ENCODE results near the gene GCN1. TPM values are rescaled to one million over a fixed set of nuclear protein-coding genes. Genes with fewer than 3 reads are reported as not detected.

GCN1 gene, protein sequence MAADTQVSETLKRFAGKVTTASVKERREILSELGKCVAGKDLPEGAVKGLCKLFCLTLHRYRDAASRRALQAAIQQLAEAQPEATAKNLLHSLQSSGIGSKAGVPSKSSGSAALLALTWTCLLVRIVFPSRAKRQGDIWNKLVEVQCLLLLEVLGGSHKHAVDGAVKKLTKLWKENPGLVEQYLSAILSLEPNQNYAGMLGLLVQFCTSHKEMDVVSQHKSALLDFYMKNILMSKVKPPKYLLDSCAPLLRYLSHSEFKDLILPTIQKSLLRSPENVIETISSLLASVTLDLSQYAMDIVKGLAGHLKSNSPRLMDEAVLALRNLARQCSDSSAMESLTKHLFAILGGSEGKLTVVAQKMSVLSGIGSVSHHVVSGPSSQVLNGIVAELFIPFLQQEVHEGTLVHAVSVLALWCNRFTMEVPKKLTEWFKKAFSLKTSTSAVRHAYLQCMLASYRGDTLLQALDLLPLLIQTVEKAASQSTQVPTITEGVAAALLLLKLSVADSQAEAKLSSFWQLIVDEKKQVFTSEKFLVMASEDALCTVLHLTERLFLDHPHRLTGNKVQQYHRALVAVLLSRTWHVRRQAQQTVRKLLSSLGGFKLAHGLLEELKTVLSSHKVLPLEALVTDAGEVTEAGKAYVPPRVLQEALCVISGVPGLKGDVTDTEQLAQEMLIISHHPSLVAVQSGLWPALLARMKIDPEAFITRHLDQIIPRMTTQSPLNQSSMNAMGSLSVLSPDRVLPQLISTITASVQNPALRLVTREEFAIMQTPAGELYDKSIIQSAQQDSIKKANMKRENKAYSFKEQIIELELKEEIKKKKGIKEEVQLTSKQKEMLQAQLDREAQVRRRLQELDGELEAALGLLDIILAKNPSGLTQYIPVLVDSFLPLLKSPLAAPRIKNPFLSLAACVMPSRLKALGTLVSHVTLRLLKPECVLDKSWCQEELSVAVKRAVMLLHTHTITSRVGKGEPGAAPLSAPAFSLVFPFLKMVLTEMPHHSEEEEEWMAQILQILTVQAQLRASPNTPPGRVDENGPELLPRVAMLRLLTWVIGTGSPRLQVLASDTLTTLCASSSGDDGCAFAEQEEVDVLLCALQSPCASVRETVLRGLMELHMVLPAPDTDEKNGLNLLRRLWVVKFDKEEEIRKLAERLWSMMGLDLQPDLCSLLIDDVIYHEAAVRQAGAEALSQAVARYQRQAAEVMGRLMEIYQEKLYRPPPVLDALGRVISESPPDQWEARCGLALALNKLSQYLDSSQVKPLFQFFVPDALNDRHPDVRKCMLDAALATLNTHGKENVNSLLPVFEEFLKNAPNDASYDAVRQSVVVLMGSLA (N-terminal part only)
- total RNA-seq, result 165 and 176 TPM in 2 replicates

DNA sequence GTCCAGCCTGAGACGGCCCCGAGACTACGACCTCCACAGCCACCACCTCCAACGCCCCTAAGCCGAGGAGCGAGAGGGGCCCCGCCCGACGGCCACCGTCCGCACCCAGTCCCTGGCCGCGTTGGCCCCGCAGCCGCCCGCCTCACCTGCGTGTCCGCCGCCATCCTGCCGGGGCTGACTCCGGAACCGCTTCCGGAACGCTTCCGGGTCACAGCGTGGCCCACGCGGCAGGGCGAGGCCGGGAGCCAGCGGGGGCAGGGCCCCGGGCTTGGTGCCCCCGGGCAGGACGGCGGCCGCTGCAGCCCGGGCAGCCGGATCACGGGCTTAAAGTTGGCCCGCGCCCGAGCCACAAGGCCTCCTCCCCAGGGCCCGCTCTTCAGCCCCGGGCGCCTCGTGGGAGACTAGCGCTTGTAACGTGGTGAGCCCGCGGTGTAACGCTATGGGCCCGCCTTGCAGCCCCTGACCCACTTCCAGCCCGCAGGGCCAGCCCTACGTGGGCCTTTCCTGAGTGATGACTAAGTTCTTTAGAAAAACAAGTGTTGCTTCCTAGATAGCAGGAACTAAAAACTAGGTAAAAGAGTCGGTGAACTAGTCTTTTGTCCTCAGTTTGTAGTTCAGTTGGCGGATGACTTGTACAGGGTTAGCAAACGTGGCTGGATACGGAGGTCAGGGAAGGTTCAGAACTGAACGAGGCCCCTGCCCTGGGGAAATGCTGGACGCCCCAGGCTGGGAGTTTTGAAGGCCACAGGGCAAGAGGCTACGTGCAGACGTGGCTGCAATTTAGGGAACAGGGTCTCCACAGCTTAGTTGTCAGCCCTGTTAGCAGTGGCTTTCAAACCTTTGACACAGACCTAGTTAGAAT, at the start of gene GCN1:
Gene GCN1 (minus strand): TSS at position 182 of the 862 bp plus-strand sequence. CDS start 18 bp downstream, at position 164.
- no peaks in the 10 kb centered on the region for H3K9me3 Mint-ChIP-seq
- peak within 1 kb of the TSS; percentile 98 for H3K27ac Mint-ChIP-seq
- H3K4me3 Mint-ChIP-seq (ENCODE audit: low read depth), result peak within 1 kb of the TSS; percentile 92
- peaks cover 39% of the 10 kb centered on the region for H3K4me1 Mint-ChIP-seq (ENCODE audit: low read depth)
- intact Hi-C loops (cut with micrococcal nuclease), result loop anchor here (1.0 to 10.0 kb wide), 5 partner anchors 70 to 210 kb away; partner anchors contain the start of genes BICDL1, PXN and RAB35
- peak; percentile 84 for DNase-seq (ENCODE audit: low spot score)
- H3K27me3 Mint-ChIP-seq (ENCODE audit: low read depth), result no peaks in the 10 kb centered on the region
- H3K36me3 Mint-ChIP-seq (ENCODE audit: low read depth), result peaks cover 70% of the 10 kb centered on the region

DNA sequence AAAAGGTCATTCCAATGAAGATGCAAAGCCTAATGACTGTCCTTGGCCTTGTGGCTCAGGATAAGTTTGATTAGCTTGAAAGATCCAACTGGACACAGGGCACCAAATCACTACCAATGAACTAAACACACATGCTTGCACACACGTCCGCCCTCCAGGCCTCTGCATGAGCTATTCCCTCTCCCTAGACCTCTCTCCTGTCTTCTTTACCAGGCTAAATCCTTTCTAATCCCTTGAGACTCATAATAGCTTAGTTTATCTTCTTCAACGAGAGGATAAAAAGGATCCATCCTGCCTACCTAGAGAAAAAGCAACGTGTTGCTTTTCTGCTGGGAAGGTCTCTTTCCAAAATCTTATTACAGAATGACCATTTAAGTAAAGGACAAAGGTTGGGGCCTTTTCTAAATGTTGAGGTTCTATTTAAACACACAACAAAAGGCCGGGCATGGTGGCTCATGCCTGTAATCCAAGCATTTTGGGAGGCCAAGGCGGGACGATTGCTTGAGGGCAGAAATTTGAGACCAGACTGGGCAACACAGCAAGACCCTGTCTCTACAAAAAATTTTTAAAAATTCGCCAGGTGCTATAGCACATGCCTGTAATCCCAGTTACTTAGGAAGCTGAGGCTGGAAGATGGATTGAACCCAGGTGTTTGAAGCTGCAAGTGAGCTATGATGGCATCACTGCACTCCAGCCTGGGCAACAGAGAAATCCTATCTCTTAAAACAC, 48.6 kb upstream of the GCN1 start:
- peaks cover 25% of the 10 kb centered on the region for H3K4me1 Mint-ChIP-seq (ENCODE audit: low read depth)
- no peak overlapping the region for H3K27ac Mint-ChIP-seq
- no peaks in the 10 kb centered on the region for H3K9me3 Mint-ChIP-seq
- H3K4me3 Mint-ChIP-seq (ENCODE audit: low read depth), result no peak overlapping the region
- intact Hi-C loops (cut with micrococcal nuclease), result no loop called here
- peaks cover 20% of the 10 kb centered on the region for H3K36me3 Mint-ChIP-seq (ENCODE audit: low read depth)
- DNase-seq (ENCODE audit: low spot score), result no peak
- H3K27me3 Mint-ChIP-seq (ENCODE audit: low read depth), result no peaks in the 10 kb centered on the region

DNA sequence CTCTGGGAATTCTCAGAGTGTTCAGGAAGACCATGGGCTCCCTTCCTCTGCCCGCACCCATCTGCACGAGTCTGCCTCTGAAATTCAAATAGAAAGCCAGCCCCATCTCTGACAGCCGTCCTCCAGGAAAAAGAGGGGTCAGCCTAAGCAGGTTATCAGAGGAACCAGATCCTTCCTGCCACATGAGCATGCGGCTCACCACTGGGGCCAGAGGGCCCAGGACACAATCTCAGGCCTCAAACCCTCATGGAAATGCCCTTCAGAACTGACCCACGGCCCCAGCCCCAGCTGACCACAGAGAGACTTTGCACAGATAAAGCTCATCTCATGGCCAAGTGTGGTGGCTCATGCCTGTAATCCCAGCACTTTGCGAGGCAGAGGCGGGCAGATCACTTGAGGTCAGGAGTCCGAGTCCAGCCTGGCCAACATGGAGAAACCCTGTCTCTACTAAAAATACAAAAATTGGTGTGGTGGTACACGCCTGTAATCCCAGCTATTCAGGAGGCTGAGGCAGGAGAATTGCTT, 47.8 kb upstream of the GCN1 start:
- H3K27ac Mint-ChIP-seq, result no peak overlapping the region
- no peak overlapping the region for H3K4me3 Mint-ChIP-seq (ENCODE audit: low read depth)
- H3K9me3 Mint-ChIP-seq, result no peaks in the 10 kb centered on the region
- H3K36me3 Mint-ChIP-seq (ENCODE audit: low read depth), result peaks cover 23% of the 10 kb centered on the region
- no peak for DNase-seq (ENCODE audit: low spot score)
- peaks cover 25% of the 10 kb centered on the region for H3K4me1 Mint-ChIP-seq (ENCODE audit: low read depth)
- H3K27me3 Mint-ChIP-seq (ENCODE audit: low read depth), result no peaks in the 10 kb centered on the region
- intact Hi-C loops (cut with micrococcal nuclease), result no loop called here

DNA sequence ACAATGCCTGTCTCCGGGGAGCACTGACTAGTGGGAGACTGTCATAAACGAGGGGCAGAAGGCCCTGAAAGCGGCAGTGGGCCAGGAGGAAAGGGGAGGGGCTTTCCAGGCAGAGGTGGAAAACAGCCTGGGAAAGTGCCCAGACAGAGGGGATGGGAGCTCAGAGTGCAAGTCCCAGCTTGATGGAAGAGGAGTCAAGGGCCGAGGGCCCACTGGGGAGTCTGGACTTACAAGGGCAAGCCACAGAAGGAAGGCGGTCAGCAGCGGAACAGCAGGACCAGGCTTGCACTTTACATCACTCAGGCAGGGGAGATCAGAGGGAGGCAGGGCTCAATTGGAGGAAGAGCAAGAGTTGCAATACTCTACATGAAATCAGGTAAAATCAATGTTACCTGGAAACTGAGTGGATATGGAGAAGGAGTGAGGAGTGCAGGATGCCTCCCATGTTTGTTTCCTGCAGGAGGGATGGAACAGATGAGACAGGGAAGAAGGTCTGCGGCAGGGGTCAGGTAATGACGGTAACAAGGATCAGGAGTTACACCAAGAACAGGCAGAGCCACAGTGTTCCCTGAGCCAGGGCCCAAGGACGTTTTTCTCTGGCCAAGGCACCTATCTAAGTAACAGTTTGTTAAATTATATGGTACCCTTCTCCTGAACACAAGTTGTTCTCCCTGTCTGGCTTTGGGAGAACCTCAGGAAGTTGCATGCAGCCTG, 47.2 kb upstream of the GCN1 start:
- no peak overlapping the region for H3K27ac Mint-ChIP-seq

DNA sequence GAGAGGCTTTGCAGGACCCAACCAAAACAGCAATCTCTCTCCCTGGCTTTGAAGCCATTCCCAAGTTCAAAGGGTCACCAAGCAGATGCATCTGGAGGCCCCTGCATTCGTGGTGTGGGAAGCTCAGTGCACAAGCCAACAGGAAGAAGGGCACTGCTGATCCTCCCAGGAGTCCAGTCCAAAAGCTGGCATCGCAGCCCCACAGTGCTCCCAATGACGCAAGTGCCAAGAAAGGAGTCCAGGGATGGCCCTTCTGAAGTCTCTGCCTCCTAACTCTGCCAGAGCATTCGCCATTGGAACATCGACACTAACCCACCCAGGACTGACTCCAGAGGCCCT, 45.9 kb upstream of the GCN1 start:
- H3K27me3 Mint-ChIP-seq (ENCODE audit: low read depth), result no peaks in the 10 kb centered on the region
- no peak overlapping the region for H3K27ac Mint-ChIP-seq
- H3K4me1 Mint-ChIP-seq (ENCODE audit: low read depth), result peaks cover 28% of the 10 kb centered on the region
- intact Hi-C loops (cut with micrococcal nuclease), result no loop called here
- H3K9me3 Mint-ChIP-seq, result no peaks in the 10 kb centered on the region
- DNase-seq (ENCODE audit: low spot score), result no peak
- no peak overlapping the region for H3K4me3 Mint-ChIP-seq (ENCODE audit: low read depth)
- H3K36me3 Mint-ChIP-seq (ENCODE audit: low read depth), result peaks cover 23% of the 10 kb centered on the region

More for the DNA sequence above, 47.2 kb upstream of the GCN1 start:
- H3K27me3 Mint-ChIP-seq (ENCODE audit: low read depth), result no peaks in the 10 kb centered on the region
- peaks cover 23% of the 10 kb centered on the region for H3K36me3 Mint-ChIP-seq (ENCODE audit: low read depth)
- no peak for DNase-seq (ENCODE audit: low spot score)
- H3K4me1 Mint-ChIP-seq (ENCODE audit: low read depth), result peaks cover 22% of the 10 kb centered on the region
- H3K9me3 Mint-ChIP-seq, result no peaks in the 10 kb centered on the region
- intact Hi-C loops (cut with micrococcal nuclease), result no loop called here
- no peak overlapping the region for H3K4me3 Mint-ChIP-seq (ENCODE audit: low read depth)

DNA sequence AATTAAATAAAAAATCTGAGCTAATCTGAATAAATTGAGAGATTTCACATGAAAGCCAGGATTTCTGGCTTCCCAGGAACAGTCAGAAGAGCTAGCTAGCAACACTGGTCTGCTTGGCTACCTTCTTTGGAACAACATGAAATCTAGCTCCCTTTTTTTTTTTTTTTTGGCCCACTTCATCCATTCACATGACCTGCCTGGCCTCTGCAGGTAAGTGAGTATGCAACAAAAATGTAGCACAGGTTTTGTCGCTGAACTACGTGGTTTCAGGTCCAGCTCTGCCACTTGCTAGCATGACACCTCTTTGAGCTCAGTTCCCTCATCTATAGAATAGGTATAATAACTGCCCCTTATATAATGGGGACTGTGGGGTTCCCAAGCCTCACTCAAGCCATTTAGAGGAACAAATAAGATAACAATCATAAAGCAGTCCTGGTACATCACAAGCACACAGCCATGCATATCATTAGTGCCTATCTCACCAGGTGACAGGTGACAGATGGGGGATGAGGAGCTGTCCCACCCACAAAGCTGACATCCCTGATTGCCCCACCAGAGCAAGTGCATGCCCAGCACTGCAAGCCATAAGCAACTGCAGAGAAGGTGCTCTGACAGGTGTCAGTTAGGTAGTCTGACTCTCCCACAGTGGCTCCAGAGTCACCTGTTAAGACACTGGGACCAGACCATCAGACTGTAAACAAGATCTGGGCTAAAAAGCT, 45.4 kb upstream of the GCN1 start:
- Mint-ChIP-seq H3K9me3 (no peaks in the 10 kb centered on the region), H3K36me3 (ENCODE audit: low read depth) (peaks cover 20% of the 10 kb centered on the region), H3K4me1 (ENCODE audit: low read depth) (peaks cover 26% of the 10 kb centered on the region), H3K4me3 (ENCODE audit: low read depth) (no peak overlapping the region), H3K27ac (no peak overlapping the region), H3K27me3 (ENCODE audit: low read depth) (no peaks in the 10 kb centered on the region)
- DNase-seq (ENCODE audit: low spot score), result no peak
- intact Hi-C loops (cut with micrococcal nuclease), result no loop called here

DNA sequence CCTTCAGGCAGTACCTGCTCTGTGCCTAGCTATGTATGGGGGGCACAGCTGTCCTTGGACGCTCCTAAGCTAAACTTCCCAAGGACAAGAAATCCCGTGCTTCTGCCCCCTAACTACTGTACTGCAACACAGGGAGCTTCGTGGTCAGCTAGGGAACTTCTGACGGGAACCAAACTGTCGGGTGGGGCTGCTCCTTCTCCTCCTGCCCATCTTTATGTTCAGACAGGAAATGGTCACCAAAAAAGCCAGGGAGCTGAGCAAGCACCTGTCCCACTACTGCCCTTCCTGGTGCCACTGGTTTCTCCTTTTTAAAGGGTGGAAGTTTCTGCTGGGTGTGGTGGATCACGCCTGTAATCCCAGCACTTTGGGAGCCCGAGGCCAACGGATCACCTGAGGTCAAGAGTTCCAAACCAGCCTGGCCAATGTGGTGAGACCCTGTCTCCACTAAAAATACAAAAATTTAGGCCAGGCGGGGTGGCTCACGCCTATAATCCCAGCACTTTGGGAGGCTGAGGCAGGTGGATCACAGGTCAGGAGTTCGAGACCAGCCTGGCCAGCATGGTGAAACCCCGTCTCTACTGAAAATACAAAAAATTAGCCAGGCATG, 44.4 kb upstream of the GCN1 start:
- intact Hi-C loops (cut with micrococcal nuclease), result no loop called here
- Mint-ChIP-seq H3K27ac (no peak overlapping the region), H3K36me3 (ENCODE audit: low read depth) (peaks cover 17% of the 10 kb centered on the region), H3K27me3 (ENCODE audit: low read depth) (no peaks in the 10 kb centered on the region), H3K4me3 (ENCODE audit: low read depth) (no peak overlapping the region), H3K4me1 (ENCODE audit: low read depth) (peaks cover 27% of the 10 kb centered on the region), H3K9me3 (no peaks in the 10 kb centered on the region)
- DNase-seq (ENCODE audit: low spot score), result no peak

DNA sequence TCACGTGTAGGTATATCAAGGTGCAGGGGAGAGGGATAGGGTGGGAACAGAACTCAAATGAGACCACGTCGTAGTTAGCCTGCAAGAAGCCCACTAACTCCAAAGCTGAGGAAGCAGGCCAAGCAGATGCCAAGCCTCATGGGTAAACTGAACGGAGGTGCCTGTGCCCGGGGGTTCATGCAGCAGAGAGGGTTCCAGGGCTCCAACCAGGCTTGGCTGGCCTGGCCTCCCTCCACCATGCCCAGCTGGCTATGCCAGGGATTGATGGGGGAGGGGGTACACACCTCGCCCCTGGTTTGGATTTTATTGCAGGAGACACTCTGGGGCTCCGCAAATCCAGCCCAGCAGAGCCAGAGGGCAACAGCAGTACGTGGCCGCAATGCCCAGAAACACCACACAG, 43.7 kb upstream of the GCN1 start:
- no peak for DNase-seq (ENCODE audit: low spot score)
- Mint-ChIP-seq H3K9me3 (no peaks in the 10 kb centered on the region), H3K4me1 (ENCODE audit: low read depth) (peaks cover 25% of the 10 kb centered on the region), H3K27me3 (ENCODE audit: low read depth) (no peaks in the 10 kb centered on the region), H3K36me3 (ENCODE audit: low read depth) (peaks cover 14% of the 10 kb centered on the region), H3K4me3 (ENCODE audit: low read depth) (no peak overlapping the region), H3K27ac (no peak overlapping the region)
- intact Hi-C loops (cut with micrococcal nuclease), result no loop called here

DNA sequence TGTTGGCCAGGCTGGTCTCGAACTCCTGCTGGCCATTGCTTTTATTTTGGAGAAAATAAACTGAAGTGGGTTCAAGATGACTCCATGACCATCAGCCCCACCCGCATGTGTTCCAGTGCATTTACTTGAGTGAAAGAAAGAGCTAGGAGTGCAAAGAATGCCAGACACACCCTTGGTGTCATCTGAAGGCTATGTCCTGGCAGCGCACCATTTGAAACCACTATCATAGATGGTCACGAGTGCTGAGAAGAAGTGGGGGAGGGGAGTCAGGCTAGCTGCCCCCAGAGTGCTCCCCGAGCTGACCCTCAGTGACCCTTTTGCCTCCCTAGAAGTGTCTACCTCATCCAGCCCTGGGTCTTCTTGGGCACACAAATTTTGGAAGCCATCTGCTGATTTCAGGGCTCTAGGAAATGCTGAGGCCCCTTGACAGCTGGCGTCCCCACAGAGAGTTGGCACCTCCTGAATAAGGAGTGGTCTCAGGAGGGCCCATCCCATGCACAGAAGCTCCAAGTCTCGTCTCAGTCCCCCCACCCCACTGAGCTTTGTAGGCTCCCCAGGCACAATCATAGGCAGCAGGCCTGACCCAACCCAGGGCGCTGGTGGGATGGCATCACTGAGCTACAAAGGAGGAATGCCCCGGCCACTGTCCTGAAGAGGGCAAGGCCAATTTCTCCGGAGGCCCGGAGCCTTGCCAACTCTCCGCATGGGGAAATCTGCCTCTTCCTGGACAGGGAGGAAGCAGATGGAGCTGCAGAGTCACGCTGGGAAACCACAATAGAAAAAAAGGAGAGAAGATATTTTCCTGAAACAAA, 43.1 kb upstream of the GCN1 start:
- Mint-ChIP-seq H3K27ac (no peak overlapping the region), H3K4me3 (ENCODE audit: low read depth) (no peak overlapping the region), H3K27me3 (ENCODE audit: low read depth) (no peaks in the 10 kb centered on the region), H3K4me1 (ENCODE audit: low read depth) (peaks cover 28% of the 10 kb centered on the region), H3K36me3 (ENCODE audit: low read depth) (peaks cover 9% of the 10 kb centered on the region), H3K9me3 (no peaks in the 10 kb centered on the region)
- intact Hi-C loops (cut with micrococcal nuclease), result no loop called here
- no peak for DNase-seq (ENCODE audit: low spot score)
